ENCODE measurements around the gene MAPK4. TPM values are rescaled to one million over a fixed set of nuclear protein-coding genes. Genes with fewer than 3 reads are reported as not detected.

Gene MAPK4
- total RNA-seq, 8 experiments from 2014 or later = 0.46 to 13.1 (median 10.6) TPM

GRCh38 chr18:50726960-50727589 lies 167.2 kb downstream of the MAPK4 start:
- in situ Hi-C loops (cut with MboI; ENCODE audit: low pct_unique_long_range_greater_than_20kb in 2 of 9, low sequenced_read_pairs in 9 of 9, unreplicated experiment in 9 of 9) = loop anchor here in 1 of 9 experiments (25.0 kb wide), 1 partner anchor 90 kb away; no protein-coding TSS in a partner anchor
- Histone ChIP-seq H3K4me1 (replicated peaks in 1 of 2) (peaks cover 0 to 5% of the 10 kb centered on the region in 2 donors), H3K27ac (no peak overlapping the region), H3K4me3 (no peak overlapping the region)
- peak in 1 of 8 experiments; percentile 9 for ATAC-seq (replicated peaks in 6 of 8)
- WGBS, 10 experiments = 0 to 71% (median 46%) methylated on average over 1 to 9 of the region's 10 CpGs; no CpG with 5 or more reads in 2 of the 10 experiments

- Histone ChIP-seq H3K27ac (no peak overlapping the region), H3K4me3 (no peak overlapping the region), H3K4me1 (replicated peaks in 1 of 2) (peaks cover 0 to 5% of the 10 kb centered on the region in 2 donors)
- peak in 1 of 8 experiments; percentile 52 for ATAC-seq (replicated peaks in 6 of 8)
- in situ Hi-C loops (cut with MboI; ENCODE audit: low pct_unique_long_range_greater_than_20kb in 2 of 9, low sequenced_read_pairs in 9 of 9, unreplicated experiment in 9 of 9) = loop anchor here in 1 of 9 experiments (25.0 kb wide), 1 partner anchor 91 kb away; no protein-coding TSS in a partner anchor
- WGBS, 10 experiments = 8 to 100% (median 80%) methylated on average over 1 to 5 of the region's 10 CpGs; no CpG with 5 or more reads in 5 of the 10 experiments
Observed at GRCh38 chr18:50727721-50728471, 168.0 kb downstream of the MAPK4 start.

GRCh38 chr18:50729376-50729775 lies 169.5 kb downstream of the MAPK4 start:
- in situ Hi-C loops (cut with MboI; ENCODE audit: low pct_unique_long_range_greater_than_20kb in 2 of 9, low sequenced_read_pairs in 9 of 9, unreplicated experiment in 9 of 9) = loop anchor here in 1 of 9 experiments (25.0 kb wide), 1 partner anchor 92 kb away; no protein-coding TSS in a partner anchor
- ATAC-seq (replicated peaks in 6 of 8) = no peak
- no peak overlapping the region for H3K4me3 ChIP-seq
- WGBS, 10 experiments = 100% methylated on average over 1 of the region's 46 CpGs; no CpG with 5 or more reads in 9 of the 10 experiments
- peaks cover 0 to 5% of the 10 kb centered on the region in 2 donors for H3K4me1 ChIP-seq (replicated peaks in 1 of 2)
- no peak overlapping the region for H3K27ac ChIP-seq

- 31 to 95% (median 80%) methylated on average over 1 to 6 of the region's 9 CpGs; no CpG with 5 or more reads in 3 of the 10 experiments for WGBS, 10 experiments
- Histone ChIP-seq H3K4me1 (replicated peaks in 1 of 2) (peaks cover 0 to 2% of the 10 kb centered on the region in 2 donors), H3K27ac (no peak overlapping the region), H3K4me3 (no peak overlapping the region)
- no peak for ATAC-seq (replicated peaks in 6 of 8)
- in situ Hi-C loops (cut with MboI; ENCODE audit: low pct_unique_long_range_greater_than_20kb in 2 of 9, low sequenced_read_pairs in 9 of 9, unreplicated experiment in 9 of 9) = loop anchor here in 1 of 9 experiments (25.0 kb wide), 1 partner anchor 93 kb away; no protein-coding TSS in a partner anchor
Observed at GRCh38 chr18:50729986-50730385, 170.1 kb downstream of the MAPK4 start.

- in situ Hi-C loops (cut with MboI; ENCODE audit: low pct_unique_long_range_greater_than_20kb in 2 of 9, low sequenced_read_pairs in 9 of 9, unreplicated experiment in 9 of 9) = loop anchor here in 1 of 9 experiments (25.0 kb wide), 1 partner anchor 97 kb away; no protein-coding TSS in a partner anchor
- H3K4me1 ChIP-seq (replicated peaks in 1 of 2) = peaks cover 0 to 7% of the 10 kb centered on the region in 2 donors
- H3K4me3 ChIP-seq = no peak overlapping the region
- no peak overlapping the region for H3K27ac ChIP-seq
- 45 to 100% (median 62%) methylated on average over 1 to 5 of the region's 8 CpGs; no CpG with 5 or more reads in 3 of the 10 experiments for WGBS, 10 experiments
- ATAC-seq (replicated peaks in 6 of 8) = no peak
Observed at GRCh38 chr18:50734342-50734741, 174.5 kb downstream of the MAPK4 start.

GRCh38 chr18:50734886-50735285 lies 175.0 kb downstream of the MAPK4 start:
- Histone ChIP-seq H3K4me3 (no peak overlapping the region), H3K27ac (no peak overlapping the region), H3K4me1 (replicated peaks in 1 of 2) (peaks cover 0 to 7% of the 10 kb centered on the region in 2 donors)
- in situ Hi-C loops (cut with MboI; ENCODE audit: low pct_unique_long_range_greater_than_20kb in 2 of 9, low sequenced_read_pairs in 9 of 9, unreplicated experiment in 9 of 9) = loop anchor here in 1 of 9 experiments (25.0 kb wide), 1 partner anchor 98 kb away; no protein-coding TSS in a partner anchor
- ATAC-seq (replicated peaks in 6 of 8) = no peak
- WGBS, 10 experiments = 0 to 100% (median 92%) methylated on average over 1 to 4 of the region's 5 CpGs; no CpG with 5 or more reads in 2 of the 10 experiments

GRCh38 chr18:50737127-50737526 lies 177.2 kb downstream of the MAPK4 start:
- Histone ChIP-seq H3K4me1 (replicated peaks in 1 of 2) (peaks cover 0 to 7% of the 10 kb centered on the region in 2 donors), H3K27ac (no peak overlapping the region), H3K4me3 (no peak overlapping the region)
- in situ Hi-C loops (cut with MboI; ENCODE audit: low pct_unique_long_range_greater_than_20kb in 2 of 9, low sequenced_read_pairs in 9 of 9, unreplicated experiment in 9 of 9) = loop anchor here in 1 of 9 experiments (25.0 kb wide), 1 partner anchor 100 kb away; no protein-coding TSS in a partner anchor
- no peak for ATAC-seq (replicated peaks in 6 of 8)
- 0 to 100% (median 41%) methylated on average over 1 to 3 of the region's 3 CpGs; no CpG with 5 or more reads in 4 of the 10 experiments for WGBS, 10 experiments

GRCh38 chr18:50738098-50738757 lies 178.3 kb downstream of the MAPK4 start:
- in situ Hi-C loops (cut with MboI; ENCODE audit: low pct_unique_long_range_greater_than_20kb in 2 of 9, low sequenced_read_pairs in 9 of 9, unreplicated experiment in 9 of 9) = loop anchor here in 1 of 9 experiments (25.0 kb wide), 1 partner anchor 101 kb away; no protein-coding TSS in a partner anchor
- Histone ChIP-seq H3K4me3 (no peak overlapping the region), H3K27ac (peak overlapping the region in 1 of 2 donors; percentile 35), H3K4me1 (replicated peaks in 1 of 2) (peaks cover 0 to 7% of the 10 kb centered on the region in 2 donors)
- peak in 3 of 8 experiments; percentile 21 to 57 (median 24) for ATAC-seq (replicated peaks in 6 of 8)
- WGBS, 10 experiments = 0 to 100% (median 35%) methylated on average over 2 to 3 of the region's 7 CpGs; no CpG with 5 or more reads in 1 of the 10 experiments

GRCh38 chr18:50742952-50743351 lies 183.1 kb downstream of the MAPK4 start:
- H3K4me1 ChIP-seq (replicated peaks in 1 of 2) = peaks cover under 1 to 4% of the 10 kb centered on the region in 2 donors
- H3K27ac ChIP-seq = no peak overlapping the region
- no peak overlapping the region for H3K4me3 ChIP-seq
- in situ Hi-C loops (cut with MboI; ENCODE audit: low pct_unique_long_range_greater_than_20kb in 2 of 9, low sequenced_read_pairs in 9 of 9, unreplicated experiment in 9 of 9) = loop anchor here in 1 of 9 experiments (25.0 kb wide), 1 partner anchor 106 kb away; no protein-coding TSS in a partner anchor
- ATAC-seq (replicated peaks in 6 of 8) = no peak

- Histone ChIP-seq H3K4me1 (replicated peaks in 1 of 2) (peaks cover 11 to 13% of the 10 kb centered on the region in 2 donors), H3K4me3 (no peak overlapping the region), H3K27ac (no peak overlapping the region)
- 47 to 93% (median 83%) methylated on average over 2 to 4 of the region's 4 CpGs for WGBS, 10 experiments
- in situ Hi-C loops (cut with MboI; ENCODE audit: low pct_unique_long_range_greater_than_20kb in 2 of 9, low sequenced_read_pairs in 9 of 9, unreplicated experiment in 9 of 9) = loop anchor here in 1 of 9 experiments (25.0 kb wide), 1 partner anchor 107 kb away; no protein-coding TSS in a partner anchor
- no peak for ATAC-seq (replicated peaks in 6 of 8)
Observed at GRCh38 chr18:50744253-50744652, 184.4 kb downstream of the MAPK4 start.

GRCh38 chr18:50745945-50746344 lies 186.1 kb downstream of the MAPK4 start:
- Histone ChIP-seq H3K27ac (no peak overlapping the region), H3K4me1 (replicated peaks in 1 of 2) (peaks cover 13 to 19% of the 10 kb centered on the region in 2 donors), H3K4me3 (no peak overlapping the region)
- 0 to 80% (median 32%) methylated on average over 1 to 5 of the region's 5 CpGs; no CpG with 5 or more reads in 2 of the 10 experiments for WGBS, 10 experiments
- in situ Hi-C loops (cut with MboI; ENCODE audit: low pct_unique_long_range_greater_than_20kb in 2 of 9, low sequenced_read_pairs in 9 of 9, unreplicated experiment in 9 of 9) = loop anchor here in 1 of 9 experiments (25.0 kb wide), 1 partner anchor 109 kb away; no protein-coding TSS in a partner anchor
- ATAC-seq (replicated peaks in 6 of 8) = peak in 3 of 8 experiments; percentile 32 to 64 (median 50)

- H3K27ac ChIP-seq = no peak overlapping the region
- ATAC-seq (replicated peaks in 6 of 8) = no peak
- H3K4me1 ChIP-seq (replicated peaks in 1 of 2) = peaks cover 15 to 19% of the 10 kb centered on the region in 2 donors
- H3K4me3 ChIP-seq = no peak overlapping the region
- WGBS, 10 experiments = 0 to 100% (median 0%) methylated on average over 1 of the region's 1 CpG; no CpG with 5 or more reads in 4 of the 10 experiments
- in situ Hi-C loops (cut with MboI; ENCODE audit: low pct_unique_long_range_greater_than_20kb in 2 of 9, low sequenced_read_pairs in 9 of 9, unreplicated experiment in 9 of 9) = loop anchor here in 1 of 9 experiments (25.0 kb wide), 1 partner anchor 111 kb away; no protein-coding TSS in a partner anchor
Observed at GRCh38 chr18:50747849-50748242, 188.0 kb downstream of the MAPK4 start.

Measured in motor neuron (in vitro differentiated cells).